GM20431 (cell line): ENCODE data around the gene HIGD2A.

Experiments
- in situ Hi-C: fragments of 300-500 bp; cut with MseI, MboI; formaldehyde crosslinking; loops from one replicate; pipeline ENCODE4 v1.15.0; 2020; ENCODE audit warnings: low sequenced_read_pairs; ENCODE audit not compliant: unreplicated experiment

The HIGD2A gene

GRCh38 chr5:176388444-176389134, at the start of gene HIGD2A, which contains the start of gene NOP16:
Gene HIGD2A, plus strand, starts transcription at chr5:176388751. Its CDS starts 69 bp downstream, at chr5:176388820.
Gene NOP16, minus strand, starts transcription at chr5:176388598. Its CDS starts 59 bp downstream, at chr5:176388539.
- in situ Hi-C loops = no loop called here

- in situ Hi-C loops = no loop called here
Observed at GRCh38 chr5:176339304-176339703, 49.2 kb upstream of the HIGD2A start.

- in situ Hi-C loops = no loop called here
Observed at GRCh38 chr5:176341325-176342157, 47.0 kb upstream of the HIGD2A start.

GRCh38 chr5:176342158-176342483, 46.4 kb upstream of the HIGD2A start:
- in situ Hi-C loops = no loop called here

- in situ Hi-C loops = no loop called here
Observed at GRCh38 chr5:176342766-176343458, 45.6 kb upstream of the HIGD2A start.

- in situ Hi-C loops = no loop called here
Observed at GRCh38 chr5:176350416-176350815, 38.1 kb upstream of the HIGD2A start.

- in situ Hi-C loops = no loop called here
Observed at GRCh38 chr5:176352116-176352878, 36.3 kb upstream of the HIGD2A start.

- in situ Hi-C loops = no loop called here
Observed at GRCh38 chr5:176353533-176353932, 35.0 kb upstream of the HIGD2A start.

GRCh38 chr5:176355400-176356178, 33.0 kb upstream of the HIGD2A start:
- in situ Hi-C loops = no loop called here

GRCh38 chr5:176356179-176356566, 32.4 kb upstream of the HIGD2A start:
- in situ Hi-C loops = no loop called here

- in situ Hi-C loops = no loop called here
Observed at GRCh38 chr5:176359658-176360057, 28.9 kb upstream of the HIGD2A start.

GRCh38 chr5:176360894-176361436, 27.6 kb upstream of the HIGD2A start:
- in situ Hi-C loops = no loop called here

- in situ Hi-C loops = no loop called here
Observed at GRCh38 chr5:176361437-176362232, 26.9 kb upstream of the HIGD2A start, which contains the start of gene KIAA1191. Gene KIAA1191, minus strand, starts transcription at chr5:176361764. Its CDS starts 2,256 bp downstream, at chr5:176359508.

- in situ Hi-C loops = no loop called here
Observed at GRCh38 chr5:176362233-176362490, 26.4 kb upstream of the HIGD2A start.

GRCh38 chr5:176364765-176365350, 23.7 kb upstream of the HIGD2A start:
- in situ Hi-C loops = no loop called here

GRCh38 chr5:176365351-176366231, 23.0 kb upstream of the HIGD2A start, which contains the start of gene ARL10:
Gene ARL10, plus strand, starts transcription at chr5:176365487. Its CDS starts 77 bp downstream, at chr5:176365564.
- in situ Hi-C loops = no loop called here
